H9 (cell line): Measurements from ENCODE around the gene COX7B2. TPM values are rescaled to one million over a fixed set of nuclear protein-coding genes. Genes with fewer than 3 reads are reported as not detected.

Experiments
- DNase-seq: peaks from one replicate; pipeline ENCODE4 v3.0.0-alpha.2; 2017
- H2AFZ ChIP-seq: one replicate; pipeline ENCODE4 v1.6.1; 2013; ENCODE audit warnings: mild to moderate bottlenecking, low read length, control low read depth, moderate library complexity
- H2AK5ac ChIP-seq: 2 replicates; pipeline ENCODE4 v1.6.1; 2013; ENCODE audit warnings: low read length, control low read depth, mixed read lengths; ENCODE audit not compliant: insufficient read length
- H2BK120ac ChIP-seq: one replicate; pipeline ENCODE4 v1.6.1; 2013; ENCODE audit warnings: low read depth, mild to moderate bottlenecking, low read length, control low read depth, inconsistent platforms; ENCODE audit not compliant: poor library complexity, severe bottlenecking
- H2BK12ac ChIP-seq: 2 replicates; pipeline ENCODE4 v1.6.1; 2013; ENCODE audit warnings: low read length, control low read depth, mixed read lengths, low read depth; ENCODE audit not compliant: insufficient read length
- H2BK15ac ChIP-seq: 2 replicates; pipeline ENCODE4 v1.6.1; 2013; ENCODE audit warnings: low read depth, low read length, control low read depth
- H2BK20ac ChIP-seq: one replicate; pipeline ENCODE4 v1.6.1; 2013; ENCODE audit warnings: low read depth, mild to moderate bottlenecking, low read length, control low read depth, inconsistent platforms; ENCODE audit not compliant: poor library complexity, severe bottlenecking
- H2BK5ac ChIP-seq: 2 replicates; pipeline ENCODE4 v1.6.1; 2013; ENCODE audit warnings: low read length, control low read depth, mixed read lengths; ENCODE audit not compliant: insufficient read length
- H3K14ac ChIP-seq: 2 replicates; pipeline ENCODE4 v1.6.1; 2013; ENCODE audit warnings: low read length, control low read depth; ENCODE audit not compliant: insufficient read depth
- H3K18ac ChIP-seq: 2 replicates; pipeline ENCODE4 v1.6.1; 2013; ENCODE audit warnings: low read depth, mild to moderate bottlenecking, mixed read lengths, low read length, control low read depth; ENCODE audit not compliant: insufficient read length
- H3K23ac ChIP-seq: 2 replicates; pipeline ENCODE4 v1.6.1; 2013; ENCODE audit warnings: low read length, control low read depth, mixed read lengths, low read depth; ENCODE audit not compliant: insufficient read length
- H3K23me2 ChIP-seq: 2 replicates; pipeline ENCODE4 v1.6.1; 2013; ENCODE audit warnings: low read depth, mild to moderate bottlenecking, mixed read lengths, low read length, control low read depth; ENCODE audit not compliant: insufficient read length, poor library complexity, severe bottlenecking
- H3K27ac ChIP-seq: 2 replicates; pipeline ENCODE4 v1.5.1; 2013; ENCODE audit warnings: low read length, control low read depth, mixed read lengths, low read depth; ENCODE audit not compliant: insufficient read length
- H3K27me3 ChIP-seq: 2 replicates; pipeline ENCODE4 v1.6.1; 2013; ENCODE audit warnings: low read length, control low read depth, inconsistent platforms; ENCODE audit not compliant: insufficient read depth
- H3K4ac ChIP-seq: 2 replicates; pipeline ENCODE4 v1.6.1; 2013; ENCODE audit warnings: low read depth, mild to moderate bottlenecking, control low read depth, inconsistent platforms, low read length, moderate library complexity
- H3K4me1 ChIP-seq: 2 replicates; pipeline ENCODE4 v1.6.1; 2013; ENCODE audit warnings: low read length, control low read depth, inconsistent platforms; ENCODE audit not compliant: insufficient read depth
- H3K4me2 ChIP-seq: 2 replicates; pipeline ENCODE4 v1.6.1; 2013; ENCODE audit warnings: low read length, control low read depth, mixed read lengths; ENCODE audit not compliant: insufficient read length, insufficient read depth
- H3K56ac ChIP-seq: 2 replicates; pipeline ENCODE4 v1.6.1; 2013; ENCODE audit warnings: low read depth, mild to moderate bottlenecking, mixed read lengths, low read length, control low read depth; ENCODE audit not compliant: insufficient read length
- H3K79me1 ChIP-seq: 2 replicates; pipeline ENCODE4 v1.6.1; 2013; ENCODE audit warnings: low read depth, mild to moderate bottlenecking, moderate library complexity, low read length, control low read depth, inconsistent platforms; ENCODE audit not compliant: insufficient read depth, poor library complexity, severe bottlenecking
- H3K79me2 ChIP-seq: 2 replicates; pipeline ENCODE4 v1.6.1; 2013; ENCODE audit warnings: low read length, control low read depth, inconsistent platforms; ENCODE audit not compliant: insufficient read depth
- H3K9ac ChIP-seq: 2 replicates; pipeline ENCODE4 v1.6.1; 2013; ENCODE audit warnings: low read length, control low read depth, mixed read lengths; ENCODE audit not compliant: insufficient read length; ENCODE audit errors: extremely low read depth
- H3K9me3 ChIP-seq: one replicate; pipeline ENCODE4 v1.6.1; 2013; ENCODE audit warnings: low read depth, low read length, inconsistent platforms; ENCODE audit not compliant: control insufficient read depth
- H3T11ph ChIP-seq: one replicate; pipeline ENCODE4 v1.6.1; 2013; ENCODE audit warnings: mild to moderate bottlenecking, low read length, control low read depth, inconsistent platforms
- H4K20me1 ChIP-seq: one replicate; pipeline ENCODE4 v1.6.1; 2013; ENCODE audit not compliant: control insufficient read depth, insufficient read length, insufficient read depth
- H4K5ac ChIP-seq: 2 replicates; pipeline ENCODE4 v1.6.1; 2013; ENCODE audit warnings: low read depth, mild to moderate bottlenecking, mixed read lengths, low read length, control low read depth; ENCODE audit not compliant: insufficient read length
- H4K8ac ChIP-seq: replicated peaks from 2 replicates; pipeline ENCODE4 v1.6.1; 2013; ENCODE audit warnings: low read length, control low read depth, mixed read lengths, low read depth; ENCODE audit not compliant: insufficient read length
- H4K91ac ChIP-seq: 2 replicates; pipeline ENCODE4 v1.6.1; 2013; ENCODE audit warnings: low read depth, mild to moderate bottlenecking, moderate library complexity, mixed read lengths, low read length, control low read depth; ENCODE audit not compliant: insufficient read length
- H3K27ac Mint-ChIP-seq, 3 experiments: 2 replicates in 2 of 3; 3 replicates in 1 of 3; pipeline ENCODE4 v1.8.0; 2020 to 2021; ENCODE audit warnings: mixed read lengths in 3 of 3, mild to moderate bottlenecking in 1 of 3, moderate library complexity in 1 of 3
- H3K27me3 Mint-ChIP-seq: 2 replicates; pipeline ENCODE4 v1.8.0; 2021; ENCODE audit warnings: low read depth, mild to moderate bottlenecking, moderate library complexity, mixed read lengths
- H3K36me3 Mint-ChIP-seq, 3 experiments: 2 replicates in 2 of 3; 3 replicates in 1 of 3; pipeline ENCODE4 v1.8.0; 2020 to 2021; ENCODE audit warnings: low read depth in 3 of 3, mixed read lengths in 3 of 3; ENCODE audit not compliant: insufficient read depth in 1 of 3
- H3K4me1 Mint-ChIP-seq, 2 experiments: 2 replicates each; pipeline ENCODE4 v1.8.0; 2020; ENCODE audit warnings: mixed read lengths in 2 of 2
- H3K4me3 Mint-ChIP-seq, 2 experiments: 2 replicates in 1 of 2; 3 replicates in 1 of 2; pipeline ENCODE4 v1.8.0; 2020 to 2021; ENCODE audit warnings: mild to moderate bottlenecking in 2 of 2, mixed read lengths in 2 of 2, moderate library complexity in 1 of 2
- H3K9me3 Mint-ChIP-seq, 2 experiments: 2 replicates in 1 of 2; 3 replicates in 1 of 2; pipeline ENCODE4 v1.8.0; 2020; ENCODE audit warnings: mild to moderate bottlenecking in 2 of 2, mixed read lengths in 2 of 2, moderate library complexity in 1 of 2
- CTCF ChIP-seq: fragments of 200-600 bp; sonication (generic); conservative IDR thresholded peaks from 3 replicates; pipeline ENCODE4 v1.8.0; 2021; ENCODE audit warnings: antibody characterized with exemption, mild to moderate bottlenecking
- WGBS: extraction: QIAGEN DNeasy Blood & Tissue Kit; methylation state at CpG from one replicate; pipeline ENCODE4 v1.1.7; 2013; ENCODE audit warnings: missing lambda C conversion rate, low lambda C conversion rate, mixed read lengths; ENCODE audit not compliant: insufficient read length; ENCODE audit errors: extremely low coverage; 5-methylcytosine and 5-hydroxymethylcytosine counted together
- total RNA-seq: library from RNA; stranded (reverse); gene quantifications from 2 replicates; pipeline ENCODE4 v1.2.1, GENCODE V29; 2021

COX7B2 gene
- total RNA-seq, 1 experiment from 2014 or later: not detected

DNA sequence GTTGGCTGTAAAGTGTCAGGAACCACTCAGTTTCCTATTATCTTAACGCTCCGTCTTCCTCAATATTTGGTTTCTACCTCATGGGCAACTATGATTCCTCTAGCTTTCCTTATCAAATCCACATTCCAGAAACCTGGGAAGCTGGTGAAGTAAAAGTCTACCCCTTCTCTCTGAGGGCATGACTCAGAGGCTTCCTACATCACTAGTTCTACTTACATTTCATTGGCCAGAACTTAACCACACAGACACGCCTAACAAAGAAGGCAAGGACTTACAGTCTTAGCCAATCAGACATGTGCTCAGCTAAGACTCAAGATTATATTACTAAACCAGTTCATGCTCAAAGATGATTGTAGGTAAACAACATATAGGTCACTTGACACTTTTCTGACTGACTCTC lies 30.4 kb downstream of the COX7B2 start:
- TF ChIP-seq CTCF: no peak
- Histone ChIP-seq H3K79me2 (no peaks in the 10 kb centered on the region), H2BK5ac (no peak overlapping the region), H3K14ac (no peak overlapping the region), H3K79me1 (no peaks in the 10 kb centered on the region), H3T11ph (no peak overlapping the region), H3K27ac (no peak overlapping the region), H2BK20ac (no peak overlapping the region), H2BK12ac (no peak overlapping the region), H3K56ac (no peak overlapping the region), H3K4me1 (no peaks in the 10 kb centered on the region), H2BK15ac (no peak overlapping the region), H3K23ac (no peak overlapping the region), H3K4me2 (no peak overlapping the region), H3K4ac (no peak overlapping the region), H3K27me3 (no peaks in the 10 kb centered on the region), H2AFZ (no peak overlapping the region), H4K20me1 (no peaks in the 10 kb centered on the region), H2AK5ac (no peak overlapping the region), H2BK120ac (no peak overlapping the region), H3K23me2 (no peaks in the 10 kb centered on the region), H4K91ac (no peak overlapping the region), H3K9ac (no peak overlapping the region), H4K8ac (no peak overlapping the region), H4K5ac (no peak overlapping the region), H3K9me3 (no peaks in the 10 kb centered on the region), H3K18ac (no peak overlapping the region)
- no peaks in the 10 kb centered on the region for H3K9me3 Mint-ChIP-seq
- H3K4me1 Mint-ChIP-seq: no peaks in the 10 kb centered on the region
- H3K27me3 Mint-ChIP-seq: no peaks in the 10 kb centered on the region
- WGBS: no CpG with 5 or more reads among the region's 3 CpGs
- H3K36me3 Mint-ChIP-seq: no peaks in the 10 kb centered on the region
- no peak overlapping the region for H3K27ac Mint-ChIP-seq
- DNase-seq: no peak
- no peak overlapping the region for H3K4me3 Mint-ChIP-seq
